Effector memory CD8-positive, alpha-beta T cell (primary cell): Measurements from ENCODE around the gene TRIM2.
"Not testable (repeated sequence)": the region's sequence is repeated elsewhere in the genome, so short reads cannot be mapped to it uniquely, and the experiment has no call there.

Source experiments
- ATAC-seq: fragments of 150-1000 bp; cut with Tn5 transposase; replicated peaks from 2 replicates; pipeline ENCODE4 v1.10.0; 2021; ENCODE audit warnings: mild to moderate bottlenecking, moderate library complexity
- DNase-seq, 3 experiments: peaks; one replicate each; pipeline ENCODE4 v3.0.0; 2021
- H3K27ac Mint-ChIP-seq, 2 donors: one replicate each; pipeline ENCODE4 v1.8.0; 2022; ENCODE audit warnings: mild to moderate bottlenecking in 2 of 2, mixed read lengths in 2 of 2, moderate library complexity in 2 of 2
- H3K27me3 Mint-ChIP-seq, 2 donors: one replicate each; pipeline ENCODE4 v1.8.0; 2022; ENCODE audit warnings: mixed read lengths in 2 of 2
- H3K36me3 Mint-ChIP-seq: one replicate; pipeline ENCODE4 v1.8.0; 2022; ENCODE audit warnings: mild to moderate bottlenecking, moderate library complexity, mixed read lengths; ENCODE audit not compliant: insufficient read depth
- H3K4me1 Mint-ChIP-seq, 2 donors: one replicate each; pipeline ENCODE4 v1.8.0; 2022; ENCODE audit warnings: low read depth in 2 of 2, mixed read lengths in 2 of 2
- H3K4me3 Mint-ChIP-seq, 2 donors: one replicate each; pipeline ENCODE4 v1.8.0; 2022; ENCODE audit warnings: mild to moderate bottlenecking in 2 of 2, mixed read lengths in 2 of 2, moderate library complexity in 2 of 2
- H3K9me3 Mint-ChIP-seq, 2 donors: one replicate each; pipeline ENCODE4 v1.8.0; 2022; ENCODE audit warnings: mixed read lengths in 2 of 2
- total RNA-seq, 9 experiments: gene quantifications; one replicate each; lab custom pipeline; 2026; lab: John Stamatoyannopoulos, UW

TRIM2 gene
- total RNA-seq: 0 to 15.7 (median 0.65) reads per million in 9 experiments

- Mint-ChIP-seq H3K27ac (peak within 1 kb of the TSS in 1 of 2 donors; percentile 67), H3K36me3 (no peaks in the 10 kb centered on the region), H3K4me3 (peak within 1 kb of the TSS; percentile 18 to 65), H3K4me1 (peaks cover 5 to 23% of the 10 kb centered on the region in 2 donors), H3K9me3 (no peaks in the 10 kb centered on the region), H3K27me3 (peaks cover 8 to 22% of the 10 kb centered on the region in 2 donors)
- ATAC-seq (no peak), DNase-seq (no peak)
These were observed at the start of gene TRIM2 for GRCh38 chr4:153204247-153204671. TSS of gene TRIM2 (plus strand) at chr4:153204443. CDS start at chr4:153204531, 88 bp downstream.

GRCh38 chr4:153155686-153156085 is 48.6 kb upstream of the TRIM2 start:
- Mint-ChIP-seq H3K9me3 (no peaks in the 10 kb centered on the region), H3K4me3 (no peak overlapping the region), H3K36me3 (no peaks in the 10 kb centered on the region), H3K27me3 (peaks cover 72 to 76% of the 10 kb centered on the region in 2 donors), H3K27ac (no peak overlapping the region), H3K4me1 (peaks cover 21% of the 10 kb centered on the region in 2 donors)
- DNase-seq: no peak
- no peak for ATAC-seq

GRCh38 chr4:153156263-153156662 is 48.0 kb upstream of the TRIM2 start:
- Mint-ChIP-seq H3K4me1 (peaks cover 21% of the 10 kb centered on the region in 2 donors), H3K9me3 (no peaks in the 10 kb centered on the region), H3K27ac (no peak overlapping the region), H3K36me3 (no peaks in the 10 kb centered on the region), H3K4me3 (no peak overlapping the region), H3K27me3 (peaks cover 70 to 74% of the 10 kb centered on the region in 2 donors)
- no peak for DNase-seq
- ATAC-seq: no peak

DNA sequence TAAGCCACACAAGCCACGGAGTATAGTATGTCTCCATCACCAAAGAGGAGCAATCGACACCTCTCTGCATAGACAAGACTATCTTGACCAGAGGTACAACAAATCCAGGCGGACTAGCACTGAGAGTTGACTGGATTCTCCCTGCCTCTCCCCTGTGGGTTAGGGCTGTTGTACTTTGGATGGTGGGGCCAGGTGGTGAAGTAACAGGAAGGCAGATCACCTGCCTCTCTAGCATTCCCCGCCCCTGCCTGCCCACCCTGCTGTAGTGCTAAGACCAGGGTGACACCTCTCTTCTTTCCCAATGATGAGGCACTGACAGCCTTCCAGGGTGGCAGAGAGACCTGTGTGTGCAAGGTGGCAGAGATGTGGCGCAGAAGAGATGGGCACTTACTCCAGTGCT is 47.5 kb upstream of the TRIM2 start:
- DNase-seq: no peak
- Mint-ChIP-seq H3K9me3 (no peaks in the 10 kb centered on the region), H3K4me3 (no peak overlapping the region), H3K4me1 (peaks cover 21% of the 10 kb centered on the region in 2 donors), H3K27ac (no peak overlapping the region), H3K36me3 (no peaks in the 10 kb centered on the region), H3K27me3 (peaks cover 68 to 70% of the 10 kb centered on the region in 2 donors)
- ATAC-seq: no peak

- H3K36me3 Mint-ChIP-seq: no peaks in the 10 kb centered on the region
- no peak overlapping the region for H3K27ac Mint-ChIP-seq
- H3K27me3 Mint-ChIP-seq: peaks cover 52 to 58% of the 10 kb centered on the region in 2 donors
- H3K4me1 Mint-ChIP-seq: peaks cover 5 to 6% of the 10 kb centered on the region in 2 donors
- ATAC-seq (no peak), DNase-seq (no peak)
- no peak overlapping the region for H3K4me3 Mint-ChIP-seq
- no peaks in the 10 kb centered on the region for H3K9me3 Mint-ChIP-seq
These were observed 45.2 kb upstream of the TRIM2 start for GRCh38 chr4:153159016-153159415.

DNA sequence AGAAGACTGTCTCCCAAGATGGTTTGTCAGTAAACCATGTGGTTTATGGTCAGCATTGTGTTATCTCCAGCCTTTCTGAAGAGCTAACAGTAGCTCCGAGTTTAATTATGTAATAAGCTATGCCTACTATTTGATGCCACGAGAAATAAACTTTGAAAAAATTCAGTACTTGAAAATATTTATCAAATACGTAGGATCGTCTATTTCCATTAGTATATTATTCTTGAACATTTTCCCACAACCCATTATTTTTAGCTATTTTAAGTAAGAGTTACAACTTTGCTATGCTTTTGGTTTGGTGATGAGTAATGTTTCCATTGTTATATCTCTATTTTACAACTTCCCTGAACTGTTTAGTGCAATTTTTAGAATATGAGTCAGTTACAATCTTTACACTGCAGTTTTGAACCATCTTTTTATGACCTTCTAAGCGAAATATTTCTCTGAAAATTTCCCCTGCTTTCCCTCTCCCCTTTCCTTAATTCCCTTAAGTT is 44.5 kb upstream of the TRIM2 start:
- DNase-seq: no peak
- H3K4me1 Mint-ChIP-seq: peaks cover 4 to 5% of the 10 kb centered on the region in 2 donors
- H3K4me3 Mint-ChIP-seq: no peak overlapping the region
- H3K9me3 Mint-ChIP-seq: no peaks in the 10 kb centered on the region
- no peak overlapping the region for H3K27ac Mint-ChIP-seq
- peaks cover 48 to 57% of the 10 kb centered on the region in 2 donors for H3K27me3 Mint-ChIP-seq
- ATAC-seq: no peak
- no peaks in the 10 kb centered on the region for H3K36me3 Mint-ChIP-seq

- H3K4me1 Mint-ChIP-seq: peaks cover 4 to 5% of the 10 kb centered on the region in 2 donors
- H3K4me3 Mint-ChIP-seq: no peak overlapping the region
- H3K9me3 Mint-ChIP-seq: no peaks in the 10 kb centered on the region
- H3K36me3 Mint-ChIP-seq: no peaks in the 10 kb centered on the region
- H3K27me3 Mint-ChIP-seq: peaks cover 47 to 52% of the 10 kb centered on the region in 2 donors
- H3K27ac Mint-ChIP-seq: no peak overlapping the region
- DNase-seq: no peak
- no peak for ATAC-seq
These were observed 43.4 kb upstream of the TRIM2 start for GRCh38 chr4:153160821-153161220.

- H3K4me3 Mint-ChIP-seq: no peak overlapping the region
- H3K9me3 Mint-ChIP-seq: no peaks in the 10 kb centered on the region
- ATAC-seq (no peak), DNase-seq (no peak)
- H3K27me3 Mint-ChIP-seq: peaks cover 47 to 52% of the 10 kb centered on the region in 2 donors
- no peak overlapping the region for H3K27ac Mint-ChIP-seq
- peaks cover 1 to 2% of the 10 kb centered on the region in 2 donors for H3K4me1 Mint-ChIP-seq
- no peaks in the 10 kb centered on the region for H3K36me3 Mint-ChIP-seq
These were observed 42.8 kb upstream of the TRIM2 start for GRCh38 chr4:153161226-153161963.

GRCh38 chr4:153165236-153165635 is 39.0 kb upstream of the TRIM2 start:
- not testable (repeated sequence) for H3K4me3 Mint-ChIP-seq, H3K9me3 Mint-ChIP-seq, ATAC-seq, DNase-seq, H3K27ac Mint-ChIP-seq, H3K36me3 Mint-ChIP-seq, H3K4me1 Mint-ChIP-seq
- peaks cover 50 to 52% of the 10 kb centered on the region in 2 donors for H3K27me3 Mint-ChIP-seq

DNA sequence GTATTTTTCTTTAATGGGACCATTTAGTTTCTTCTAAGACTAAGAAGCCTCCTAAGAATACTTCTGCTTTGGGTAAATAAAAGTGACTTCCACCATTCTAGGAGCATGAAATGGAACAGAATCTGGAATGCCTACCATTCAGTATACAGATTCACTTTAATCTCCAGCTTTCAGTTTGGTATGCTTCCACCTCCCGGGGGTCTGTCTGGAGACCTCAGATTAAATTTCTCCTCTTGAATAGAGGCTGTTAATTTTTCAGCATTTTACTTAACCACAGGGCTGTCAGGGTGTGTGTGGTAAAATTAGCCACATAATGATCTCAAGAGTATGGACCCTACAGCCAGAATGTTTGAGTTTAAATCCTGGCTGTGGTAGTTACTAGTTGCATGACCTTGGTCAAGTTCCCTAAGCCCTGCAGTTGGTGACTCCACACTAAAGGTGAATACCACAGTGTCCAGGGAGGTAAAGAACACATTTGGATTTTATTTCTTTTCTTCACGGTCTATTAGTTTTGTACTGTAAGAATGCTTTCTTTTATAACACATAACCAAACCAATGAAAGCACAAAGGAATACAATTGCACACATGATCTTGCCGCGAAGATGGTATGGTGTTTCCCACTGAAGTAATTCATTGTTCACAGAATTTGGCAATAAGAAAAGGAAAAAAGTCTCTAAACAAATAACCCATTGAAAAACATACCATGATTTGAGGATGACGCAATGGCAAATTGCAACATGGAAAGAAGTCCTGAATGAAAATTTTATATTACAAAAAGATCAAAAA is 37.3 kb upstream of the TRIM2 start:
- H3K27ac Mint-ChIP-seq: no peak overlapping the region

GRCh38 chr4:153169776-153170175 is 34.5 kb upstream of the TRIM2 start:
- Mint-ChIP-seq H3K4me3 (no peak overlapping the region), H3K36me3 (no peaks in the 10 kb centered on the region), H3K9me3 (no peaks in the 10 kb centered on the region), H3K27ac (no peak overlapping the region), H3K4me1 (no peaks in the 10 kb centered on the region), H3K27me3 (peaks cover 42 to 65% of the 10 kb centered on the region in 2 donors)
- ATAC-seq (no peak), DNase-seq (no peak)

More for the DNA sequence above, 37.3 kb upstream of the TRIM2 start:
- no peaks in the 10 kb centered on the region for H3K36me3 Mint-ChIP-seq
- no peaks in the 10 kb centered on the region for H3K4me1 Mint-ChIP-seq
- H3K27me3 Mint-ChIP-seq: peaks cover 47 to 54% of the 10 kb centered on the region in 2 donors
- ATAC-seq: no peak
- DNase-seq: no peak
- no peak overlapping the region for H3K4me3 Mint-ChIP-seq
- H3K9me3 Mint-ChIP-seq: no peaks in the 10 kb centered on the region

- Mint-ChIP-seq H3K27me3 (peaks cover 44 to 59% of the 10 kb centered on the region in 2 donors), H3K4me3 (no peak overlapping the region), H3K36me3 (no peaks in the 10 kb centered on the region), H3K9me3 (no peaks in the 10 kb centered on the region), H3K27ac (no peak overlapping the region), H3K4me1 (no peaks in the 10 kb centered on the region)
- no peak for ATAC-seq
- no peak for DNase-seq
These were observed 33.8 kb upstream of the TRIM2 start for GRCh38 chr4:153170407-153170806.

- peaks cover 0 to 2% of the 10 kb centered on the region in 2 donors for H3K4me1 Mint-ChIP-seq
- peaks cover 19 to 20% of the 10 kb centered on the region in 2 donors for H3K27me3 Mint-ChIP-seq
- no peaks in the 10 kb centered on the region for H3K36me3 Mint-ChIP-seq
- H3K4me3 Mint-ChIP-seq: no peak overlapping the region
- no peak overlapping the region for H3K27ac Mint-ChIP-seq
- no peak for DNase-seq
- no peak for ATAC-seq
- no peaks in the 10 kb centered on the region for H3K9me3 Mint-ChIP-seq
These were observed 29.2 kb upstream of the TRIM2 start for GRCh38 chr4:153174821-153175567.
